K562 (cell line): ENCODE measurements around the gene QKI. TPM values are rescaled to one million over a fixed set of nuclear protein-coding genes. Genes with fewer than 3 reads are reported as not detected.

ENCODE experiments used
- ATAC-seq: fragments of 200-7000 bp; cut with Tn5 transposase; 3 replicates; pipeline ENCODE4 v1.9.1; 2020; ENCODE audit warnings: moderate library complexity
- BruUV-seq: library from RNA; stranded (reverse); fragments of 400-500 nt; replicated peaks from 2 replicates; lab custom pipeline; 2021; lab: Mats Ljungman, UMichigan
- CTCF ChIA-PET: fragments of 300-600 bp; formaldehyde crosslinking; extraction: SDS; loops from one replicate; lab custom pipeline; 2021; ENCODE audit warnings: low intra/inter-chr PET ratio; lab: Yijun Ruan, JAX
- POLR2A ChIA-PET: fragments of 300-600, 350-650 bp; sonication (Branson Sonifier 250); formaldehyde crosslinking; extraction: SDS; loops from one replicate; lab custom pipeline; 2021; ENCODE audit warnings: antibody characterized with exemption, inconsistent platforms; lab: Yijun Ruan, JAX
- DNase-seq, 4 experiments: peaks; one replicate each; pipeline versions ENCODE4 v3.0.0 to v3.0.0-alpha.2; 2011 to 2018; ENCODE audit warnings: low spot score in 3 of 4, mixed read lengths in 3 of 4; ENCODE audit errors: extremely low read depth in 1 of 4
- FAIRE-seq: peaks from 2 replicates; lab custom pipeline; 2011; peaks lifted over from hg19 to GRCh38; lab: Jason Lieb, UNC
- H2AFZ ChIP-seq: 2 replicates; pipeline ENCODE4 v1.6.0; 2011; ENCODE audit warnings: low read depth, low read length, control low read depth, inconsistent platforms
- H3K27ac ChIP-seq: fragments of 200-600 bp; 3 replicates; pipeline ENCODE4 v1.8.0; 2011; ENCODE audit warnings: low read depth, mild to moderate bottlenecking, control low read depth, inconsistent platforms, low read length, moderate library complexity, mixed read lengths; ENCODE audit errors: extremely low read depth
- H3K27me3 ChIP-seq, 2 experiments: fragments of 300-600 bp in 1 of 2; 2 replicates in 1 of 2; 3 replicates in 1 of 2; pipeline versions ENCODE4 v1.6.0 to v1.8.0; 2011; ENCODE audit warnings: inconsistent platforms in 2 of 2, low read length in 2 of 2, mild to moderate bottlenecking in 1 of 2, mixed read lengths in 1 of 2, moderate library complexity in 1 of 2; ENCODE audit not compliant: control insufficient read depth in 2 of 2, insufficient read depth in 2 of 2
- H3K36me3 ChIP-seq: fragments of 300-600 bp; 3 replicates; pipeline ENCODE4 v1.8.0; 2011; ENCODE audit warnings: mild to moderate bottlenecking, low read length, inconsistent platforms; ENCODE audit not compliant: control insufficient read depth, insufficient read depth
- H3K4me1 ChIP-seq, 2 experiments: fragments of 200-600 bp in 1 of 2; replicated peaks in 1 of 2; 2 replicates in 1 of 2; 3 replicates in 1 of 2; pipeline versions ENCODE4 v1.5.1 to v1.8.0; 2011; ENCODE audit warnings: inconsistent platforms in 2 of 2, low read length in 2 of 2, mild to moderate bottlenecking in 1 of 2, mixed read lengths in 1 of 2, moderate library complexity in 1 of 2; ENCODE audit not compliant: control insufficient read depth in 2 of 2, insufficient read depth in 2 of 2
- H3K4me2 ChIP-seq: 2 replicates; pipeline ENCODE4 v1.6.1; 2011; ENCODE audit warnings: low read length, control low read depth, inconsistent platforms, mixed read lengths; ENCODE audit not compliant: insufficient read depth
- H3K4me3 ChIP-seq: fragments of 200-600 bp; sonication (generic), shearing (Covaris generic); 2 replicates; pipeline ENCODE4 v1.5.1; 2016; ENCODE audit warnings: control low read depth, inconsistent platforms
- H3K79me2 ChIP-seq: fragments of 200-600 bp; 3 replicates; pipeline ENCODE4 v1.8.0; 2011; ENCODE audit warnings: low read length, inconsistent platforms; ENCODE audit not compliant: control insufficient read depth, insufficient read depth
- H3K9ac ChIP-seq, 2 experiments: 2 replicates each; pipeline versions ENCODE4 v1.6.0 to v1.6.1; 2011; ENCODE audit warnings: low read depth in 2 of 2, low read length in 2 of 2, control low read depth in 1 of 2, inconsistent platforms in 1 of 2, mild to moderate bottlenecking in 1 of 2, mixed read lengths in 1 of 2; ENCODE audit not compliant: insufficient read depth in 1 of 2
- H3K9me1 ChIP-seq: one replicate; pipeline ENCODE4 v1.6.0; 2011; ENCODE audit warnings: inconsistent platforms, mild to moderate bottlenecking, low read length, moderate library complexity; ENCODE audit not compliant: control insufficient read depth, insufficient read depth
- H3K9me3 ChIP-seq: replicated peaks from 2 replicates; pipeline ENCODE4 v1.5.1; 2011; ENCODE audit warnings: low read depth, low read length, inconsistent platforms; ENCODE audit not compliant: control insufficient read depth, insufficient read depth
- H4K20me1 ChIP-seq: replicated peaks from 2 replicates; pipeline ENCODE4 v1.6.1; 2011; ENCODE audit warnings: low read length, inconsistent platforms, mixed read lengths; ENCODE audit not compliant: control insufficient read depth, insufficient read depth
- CBFB ChIP-seq: sonication (generic); formaldehyde crosslinking; IDR thresholded peaks from 2 replicates; pipeline ENCODE4 v1.4.0; 2020; ENCODE audit warnings: mild to moderate bottlenecking, missing genetic modification reagents
- NR3C1 ChIP-seq: sonication (generic); formaldehyde crosslinking; IDR thresholded peaks from 2 replicates; pipeline ENCODE4 v1.8.1; 2022; ENCODE audit warnings: missing genetic modification reagents
- PHF20 ChIP-seq: fragments of 450-650 bp; IDR thresholded peaks from 2 replicates; pipeline ENCODE4 v1.6.1; 2018; ENCODE audit not compliant: partially characterized antibody
- TBL1XR1 ChIP-seq, 2 experiments: IDR thresholded peaks; 2 replicates each; pipeline ENCODE4 v1.6.1; 2012; ENCODE audit warnings: improper control_type of control experiment in 2 of 2, low read length in 2 of 2, mild to moderate bottlenecking in 1 of 2
- WGBS: fragments of 100-300 bp; shearing (Covaris generic); methylation state at CpG from one replicate; pipeline ENCODE4 v1.1.6; 2016; ENCODE audit warnings: low coverage, mixed read lengths; ENCODE audit not compliant: insufficient coverage; ENCODE audit errors: missing lambda C conversion rate; 5-methylcytosine and 5-hydroxymethylcytosine counted together
- in situ Hi-C: fragments of 300-500 bp; cut with MboI; formaldehyde crosslinking; loops from 4 replicates; pipeline ENCODE4 v1.15.0; 2018; ENCODE audit warnings: inconsistent platforms, mixed read lengths
- intact Hi-C: fragments of 100-400 bp; cut with micrococcal nuclease; formaldehyde crosslinking; loops from 2 replicates; pipeline ENCODE4 v1.14.2; 2022
- polyA plus RNA-seq, 8 experiments: library from polyadenylated mRNA; depleted of rRNA in 4 of 8; stranded (reverse) in 5 of 8; unstranded in 3 of 8; fragments of >200 nt; fragmentation: Nextera tagmentation in 2 of 8; fragmentation: Illumina TruSeq in 1 of 8; extraction: Ambion mirVana in 2 of 8; extraction: Trizol in 1 of 8; gene quantifications; 2 replicates each; pipeline versions ENCODE4 v1.2.1 to v1.2.3, GENCODE V29; 2011 to 2014; ENCODE audit warnings: inconsistent platforms in 1 of 8, missing spikeins in 1 of 8
- total RNA-seq, 7 experiments: library from RNA; depleted of rRNA in 6 of 7; stranded (reverse); fragments of >200 nt in 6 of 7; fragmentation: Illumina TruSeq in 2 of 7; extraction: Trizol in 2 of 7; gene quantifications; 2 replicates each; pipeline versions ENCODE4 v1.2.1 to v1.2.3, GENCODE V29; 2011 to 2021; ENCODE audit warnings: low replicate concordance in 1 of 7
- TF ChIP-seq, protein P1 (sequence below): fragments of 250-450 bp; sonication (Bioruptor Pico); IDR thresholded peaks from 2 replicates; pipeline ENCODE4 v1.8.0; 2022; ENCODE audit warnings: inconsistent platforms, mild to moderate bottlenecking, moderate library complexity, borderline replicate concordance

QKI gene
- total and polyA plus RNA-seq, 9 of the 15 experiments (the other 6 are each of a cell fraction or from before 2014, with no cell fraction given), result 20.4 to 215 (median 123) TPM

DNA sequence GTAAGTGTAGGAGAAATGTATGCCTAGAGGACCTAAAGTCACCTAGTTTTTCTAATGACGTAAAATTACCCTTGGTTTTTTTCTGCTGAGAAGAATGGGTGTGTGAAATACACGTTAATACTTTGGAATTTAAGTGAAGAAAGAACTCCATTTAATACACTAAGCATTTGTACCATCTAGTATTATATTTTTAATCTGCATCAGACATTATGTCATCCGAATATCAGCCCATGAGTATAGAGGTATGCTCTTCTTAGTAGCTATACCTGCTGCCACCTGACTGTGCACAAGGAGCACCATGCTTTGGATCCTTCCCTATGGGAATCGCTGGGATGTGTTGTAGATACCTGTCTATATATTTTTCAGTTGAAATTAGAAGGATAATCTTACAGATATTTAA lies 106.4 kb downstream of the QKI start:
- in situ Hi-C loops, result no loop called here
- no peak for FAIRE-seq
- TF ChIP-seq TBL1XR1 (IDR thresholded peaks at IDR 0.05; ENCODE audit: low read length in 2 of 2) (no peak), CBFB (CRISPR knock-in tag) (no peak), NR3C1 (CRISPR knock-in tag) (no peak), PHF20 (no peak)
- TF ChIP-seq, protein P1, sequence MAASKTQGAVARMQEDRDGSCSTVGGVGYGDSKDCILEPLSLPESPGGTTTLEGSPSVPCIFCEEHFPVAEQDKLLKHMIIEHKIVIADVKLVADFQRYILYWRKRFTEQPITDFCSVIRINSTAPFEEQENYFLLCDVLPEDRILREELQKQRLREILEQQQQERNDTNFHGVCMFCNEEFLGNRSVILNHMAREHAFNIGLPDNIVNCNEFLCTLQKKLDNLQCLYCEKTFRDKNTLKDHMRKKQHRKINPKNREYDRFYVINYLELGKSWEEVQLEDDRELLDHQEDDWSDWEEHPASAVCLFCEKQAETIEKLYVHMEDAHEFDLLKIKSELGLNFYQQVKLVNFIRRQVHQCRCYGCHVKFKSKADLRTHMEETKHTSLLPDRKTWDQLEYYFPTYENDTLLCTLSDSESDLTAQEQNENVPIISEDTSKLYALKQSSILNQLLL (CRISPR knock-in tag), result no peak
- 92% methylated on average over 4 of the region's 4 CpGs for WGBS
- ATAC-seq, result no peak
- H3K27me3 ChIP-seq, result no peaks in the 10 kb centered on the region
- peaks cover 89% of the 10 kb centered on the region for H3K79me2 ChIP-seq
- H3K9me1 ChIP-seq, result no peaks in the 10 kb centered on the region
- intact Hi-C loops, result no loop called here
- no peak for DNase-seq
- H3K9me3 ChIP-seq, result no peaks in the 10 kb centered on the region
- ChIA-PET POLR2A (interaction anchor here (1.1 kb wide), 1 partner anchor 11 kb away, joined by 3 read pairs; no protein-coding TSS in a partner anchor), CTCF (no interaction called here)
- no TSS peak for BruUV-seq
- H3K4me2 ChIP-seq, result no peak overlapping the region
- H3K9ac ChIP-seq, result no peak overlapping the region
- no peaks in the 10 kb centered on the region for H3K4me1 ChIP-seq
- peaks cover 5% of the 10 kb centered on the region; the same call in 1 of the 3 replicates for H3K36me3 ChIP-seq
- H4K20me1 ChIP-seq, result no peaks in the 10 kb centered on the region; the same call in 1 of the 2 replicates
- no peak overlapping the region for H3K4me3 ChIP-seq
- H2AFZ ChIP-seq, result no peak overlapping the region
- H3K27ac ChIP-seq, result no peak overlapping the region
